ENCODE measurements around the gene NIPSNAP2. TPM values are rescaled to one million over a fixed set of nuclear protein-coding genes. Genes with fewer than 3 reads are reported as not detected.

NIPSNAP2 gene
- 43.6 and 49.0 TPM in 2 replicates for total RNA-seq

GRCh38 chr7:55964261-55965099, at the start of gene NIPSNAP2:
NIPSNAP2 (plus strand) TSS chr7:55964585; CDS start chr7:55964610, 25 bp downstream.

DNA sequence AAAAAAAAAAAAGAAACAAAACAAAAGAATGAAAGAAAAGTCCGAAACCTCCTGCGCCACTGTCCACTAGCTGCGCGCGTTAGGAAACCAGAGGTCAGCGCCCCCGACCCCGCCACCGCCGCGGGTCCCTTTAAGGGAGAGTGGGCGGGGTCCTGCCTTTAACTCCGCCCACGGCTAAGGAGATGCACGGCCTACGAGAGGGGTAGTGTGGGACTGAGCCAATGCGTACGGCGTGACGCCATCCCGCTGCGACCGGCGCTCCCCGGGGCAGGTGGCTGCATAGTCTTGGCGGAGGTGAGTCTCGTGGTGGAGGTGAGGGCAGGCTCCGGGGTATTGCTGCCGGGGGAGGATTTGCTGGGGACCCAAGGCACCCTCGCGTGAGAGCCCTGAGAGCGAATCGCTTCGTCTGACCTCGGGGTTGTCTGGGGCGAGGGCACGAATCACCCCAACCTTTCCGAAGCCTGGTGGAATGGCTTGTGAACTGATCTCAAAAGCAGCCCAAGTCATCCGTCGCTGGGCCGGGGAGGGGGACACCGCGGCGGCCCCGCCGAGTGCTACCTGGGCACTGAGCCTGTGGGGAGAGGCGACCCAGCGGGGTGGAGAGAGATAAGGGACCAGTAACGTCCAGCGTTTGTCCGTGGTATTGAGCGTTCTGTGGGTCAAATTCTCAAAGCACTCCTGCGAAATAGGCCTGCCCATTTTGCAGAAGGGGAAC, 12.6 kb upstream of the NIPSNAP2 start, which contains the start of gene MRPS17:
Gene MRPS17 (plus strand): TSS at position 241 of the 715 bp plus-strand sequence. CDS start 1,319 bp downstream, outside the sequence.

Other genes starting within 250 kb of the NIPSNAP2 start
- not detected in 2 replicates for gene SEPTIN14, start 101.8 kb upstream of the NIPSNAP2 start, total RNA-seq
- gene ZNF713, start 77.1 kb upstream of the NIPSNAP2 start, total RNA-seq, result 1.4 and 2.1 TPM in 2 replicates
- gene MRPS17, start 12.7 kb upstream of the NIPSNAP2 start, total RNA-seq, result 11.2 and 13.9 TPM in 2 replicates
- gene PSPH, start 86.9 kb downstream of the NIPSNAP2 start, total RNA-seq, result 108 and 180 TPM in 2 replicates
- 237 and 339 TPM in 2 replicates for gene CCT6A, start 87.2 kb downstream of the NIPSNAP2 start, total RNA-seq
- gene SUMF2, start 99.7 kb downstream of the NIPSNAP2 start, total RNA-seq, result 194 and 245 TPM in 2 replicates
- 0.62 and 0.66 TPM in 2 replicates for gene PHKG1, start 128.4 kb downstream of the NIPSNAP2 start, total RNA-seq
- 535 and 580 TPM in 2 replicates for gene CHCHD2, start 141.9 kb downstream of the NIPSNAP2 start, total RNA-seq
- gene NUPR2, start 151.8 kb downstream of the NIPSNAP2 start, total RNA-seq, result not detected in 2 replicates